ENCODE measurements around the gene DEFB131B. TPM values are rescaled to one million over a fixed set of nuclear protein-coding genes. Genes with fewer than 3 reads are reported as not detected.
"Not testable (repeated sequence)": the region's sequence is repeated elsewhere in the genome, so short reads cannot be mapped to it uniquely, and the experiment has no call there.

Gene DEFB131B
- polyA plus RNA-seq, 1 donor (not counting 4 experiments of a cell fraction or from before 2014, with no cell fraction given) = not detected

GRCh38 chr11:71895961-71896360, 17.7 kb downstream of the DEFB131B start:
- Histone ChIP-seq H3K36me3 (ENCODE audit: control insufficient read depth in 2 of 2, extremely low read depth in 1 of 2, insufficient read depth in 2 of 2, low read length in 2 of 2) (no peaks in the 10 kb centered on the region), H2AFZ (ENCODE audit: control insufficient read depth, low read length) (no peak overlapping the region), H4K20me1 (ENCODE audit: control insufficient read depth, extremely low read depth, insufficient read depth, low read length) (no peaks in the 10 kb centered on the region), H3K9me1 (ENCODE audit: control insufficient read depth, extremely low read depth, insufficient read depth, low read length) (no peaks in the 10 kb centered on the region), H3K79me2 (ENCODE audit: control insufficient read depth, insufficient read depth, low read length) (no peaks in the 10 kb centered on the region), H3K4me1 (ENCODE audit: control insufficient read depth, extremely low read depth, insufficient read depth, low read length) (no peaks in the 10 kb centered on the region), H3K9me3 (ENCODE audit: control insufficient read depth, low read depth, low read length) (no peaks in the 10 kb centered on the region), H3K27ac (ENCODE audit: control insufficient read depth, insufficient read depth, low read length) (no peak overlapping the region), H3K4me3 (ENCODE audit: control insufficient read depth in 2 of 3, extremely low read depth in 1 of 3, insufficient read depth in 2 of 3, low read depth in 1 of 3, low read length in 3 of 3) (no peak overlapping the region), H3K9ac (ENCODE audit: control insufficient read depth, extremely low read depth, insufficient read depth, low read length) (no peak overlapping the region), H3K27me3 (ENCODE audit: control insufficient read depth, extremely low read depth, insufficient read depth, low read length) (no peaks in the 10 kb centered on the region), H3K4me2 (ENCODE audit: control insufficient read depth, extremely low read depth, insufficient read depth, low read depth, low read length) (no peak overlapping the region)
- dilution Hi-C loops (cut with MboI; ENCODE audit: extremely low pct_ligation_motif_present, low sequenced_read_pairs) = no loop called here
- FAIRE-seq (no peak), DNase-seq (ENCODE audit: low read depth, low spot score) (no peak)
- TF ChIP-seq EZH2 (IDR thresholded peaks at IDR 0.05; ENCODE audit: low read length) = no peak
- TF ChIP-seq, protein P1, sequence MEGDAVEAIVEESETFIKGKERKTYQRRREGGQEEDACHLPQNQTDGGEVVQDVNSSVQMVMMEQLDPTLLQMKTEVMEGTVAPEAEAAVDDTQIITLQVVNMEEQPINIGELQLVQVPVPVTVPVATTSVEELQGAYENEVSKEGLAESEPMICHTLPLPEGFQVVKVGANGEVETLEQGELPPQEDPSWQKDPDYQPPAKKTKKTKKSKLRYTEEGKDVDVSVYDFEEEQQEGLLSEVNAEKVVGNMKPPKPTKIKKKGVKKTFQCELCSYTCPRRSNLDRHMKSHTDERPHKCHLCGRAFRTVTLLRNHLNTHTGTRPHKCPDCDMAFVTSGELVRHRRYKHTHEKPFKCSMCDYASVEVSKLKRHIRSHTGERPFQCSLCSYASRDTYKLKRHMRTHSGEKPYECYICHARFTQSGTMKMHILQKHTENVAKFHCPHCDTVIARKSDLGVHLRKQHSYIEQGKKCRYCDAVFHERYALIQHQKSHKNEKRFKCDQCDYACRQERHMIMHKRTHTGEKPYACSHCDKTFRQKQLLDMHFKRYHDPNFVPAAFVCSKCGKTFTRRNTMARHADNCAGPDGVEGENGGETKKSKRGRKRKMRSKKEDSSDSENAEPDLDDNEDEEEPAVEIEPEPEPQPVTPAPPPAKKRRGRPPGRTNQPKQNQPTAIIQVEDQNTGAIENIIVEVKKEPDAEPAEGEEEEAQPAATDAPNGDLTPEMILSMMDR (optimal IDR thresholded peaks at IDR 0.05 in 1 of 3, IDR thresholded peaks at IDR 0.05 in 1 of 3, conservative IDR thresholded peaks at IDR 0.05 in 1 of 3; ENCODE audit: extremely low read depth in 1 of 3, insufficient read depth in 2 of 3, low read length in 3 of 3) = no peak

DNA sequence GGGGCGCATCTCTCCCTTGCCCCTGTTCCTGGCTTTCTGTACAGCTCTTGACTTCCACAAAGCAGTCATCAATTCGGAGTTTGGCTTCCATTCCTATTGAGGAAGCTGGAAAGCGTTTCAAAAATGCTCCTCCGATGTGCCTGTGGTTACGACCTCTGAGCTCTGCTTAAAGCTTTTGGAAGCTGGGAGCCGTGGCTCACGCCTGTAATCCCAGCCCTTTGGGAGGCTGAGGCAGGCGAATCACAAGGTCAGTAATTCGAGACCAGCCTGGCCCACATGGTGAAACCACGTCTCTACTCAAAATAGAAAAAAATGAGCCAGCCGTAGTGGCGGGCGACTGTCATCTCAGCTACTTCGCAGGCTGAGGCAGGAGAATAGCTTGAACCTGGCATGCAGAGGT, 22.9 kb downstream of the DEFB131B start:
- FAIRE-seq; H3K27ac ChIP-seq (ENCODE audit: control insufficient read depth, insufficient read depth, low read length); H3K4me3 ChIP-seq (ENCODE audit: control insufficient read depth in 2 of 3, extremely low read depth in 1 of 3, insufficient read depth in 2 of 3, low read depth in 1 of 3, low read length in 3 of 3); H3K36me3 ChIP-seq (ENCODE audit: control insufficient read depth in 2 of 2, extremely low read depth in 1 of 2, insufficient read depth in 2 of 2, low read length in 2 of 2); H2AFZ ChIP-seq (ENCODE audit: control insufficient read depth, low read length); H3K4me2 ChIP-seq (ENCODE audit: control insufficient read depth, extremely low read depth, insufficient read depth, low read depth, low read length); H3K9me1 ChIP-seq (ENCODE audit: control insufficient read depth, extremely low read depth, insufficient read depth, low read length); DNase-seq (ENCODE audit: low read depth, low spot score); dilution Hi-C loops (cut with MboI; ENCODE audit: extremely low pct_ligation_motif_present, low sequenced_read_pairs); H3K9ac ChIP-seq (ENCODE audit: control insufficient read depth, extremely low read depth, insufficient read depth, low read length); H4K20me1 ChIP-seq (ENCODE audit: control insufficient read depth, extremely low read depth, insufficient read depth, low read length); H3K27me3 ChIP-seq (ENCODE audit: control insufficient read depth, extremely low read depth, insufficient read depth, low read length); H3K79me2 ChIP-seq (ENCODE audit: control insufficient read depth, insufficient read depth, low read length); H3K9me3 ChIP-seq (ENCODE audit: control insufficient read depth, low read depth, low read length); H3K4me1 ChIP-seq (ENCODE audit: control insufficient read depth, extremely low read depth, insufficient read depth, low read length): not testable (repeated sequence)

DNA sequence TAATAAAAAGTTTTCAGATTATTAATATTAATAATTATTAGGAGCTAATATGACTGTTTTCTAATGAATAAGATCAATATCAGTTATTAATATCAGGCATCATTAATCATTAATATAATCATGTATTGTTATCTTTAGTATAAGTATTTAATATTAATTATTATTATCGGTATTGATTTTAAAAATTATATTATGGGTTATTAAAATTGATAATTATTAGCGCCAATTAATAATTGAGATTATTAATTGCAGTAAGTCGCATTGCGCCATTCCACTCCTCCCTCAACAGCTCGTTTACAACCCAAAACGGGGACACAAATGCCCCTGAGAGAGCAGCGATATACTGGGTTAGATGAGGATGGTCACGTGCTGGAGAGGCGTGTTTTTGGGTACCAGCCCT, 30.0 kb downstream of the DEFB131B start:
- FAIRE-seq = no peak
- H3K36me3 ChIP-seq (ENCODE audit: control insufficient read depth in 2 of 2, extremely low read depth in 1 of 2, insufficient read depth in 2 of 2, low read length in 2 of 2) = no peaks in the 10 kb centered on the region
- dilution Hi-C loops (cut with MboI; ENCODE audit: extremely low pct_ligation_motif_present, low sequenced_read_pairs) = no loop called here

GRCh38 chr11:71910775-71911174, 32.5 kb downstream of the DEFB131B start:
- H3K9ac ChIP-seq (ENCODE audit: control insufficient read depth, extremely low read depth, insufficient read depth, low read length); H3K4me2 ChIP-seq (ENCODE audit: control insufficient read depth, extremely low read depth, insufficient read depth, low read depth, low read length); H2AFZ ChIP-seq (ENCODE audit: control insufficient read depth, low read length); H3K9me3 ChIP-seq (ENCODE audit: control insufficient read depth, low read depth, low read length); H3K27me3 ChIP-seq (ENCODE audit: control insufficient read depth, extremely low read depth, insufficient read depth, low read length); H3K9me1 ChIP-seq (ENCODE audit: control insufficient read depth, extremely low read depth, insufficient read depth, low read length); H3K36me3 ChIP-seq (ENCODE audit: control insufficient read depth in 2 of 2, extremely low read depth in 1 of 2, insufficient read depth in 2 of 2, low read length in 2 of 2); FAIRE-seq; dilution Hi-C loops (cut with MboI; ENCODE audit: extremely low pct_ligation_motif_present, low sequenced_read_pairs); H3K4me3 ChIP-seq (ENCODE audit: control insufficient read depth in 2 of 3, extremely low read depth in 1 of 3, insufficient read depth in 2 of 3, low read depth in 1 of 3, low read length in 3 of 3); H3K27ac ChIP-seq (ENCODE audit: control insufficient read depth, insufficient read depth, low read length); DNase-seq (ENCODE audit: low read depth, low spot score); H3K79me2 ChIP-seq (ENCODE audit: control insufficient read depth, insufficient read depth, low read length); H3K4me1 ChIP-seq (ENCODE audit: control insufficient read depth, extremely low read depth, insufficient read depth, low read length); H4K20me1 ChIP-seq (ENCODE audit: control insufficient read depth, extremely low read depth, insufficient read depth, low read length): not testable (repeated sequence)

More for the DNA sequence above, 30.0 kb downstream of the DEFB131B start:
- peaks cover 8% of the 10 kb centered on the region for H3K4me1 ChIP-seq (ENCODE audit: control insufficient read depth, extremely low read depth, insufficient read depth, low read length)
- no peak overlapping the region for H3K4me2 ChIP-seq (ENCODE audit: control insufficient read depth, extremely low read depth, insufficient read depth, low read depth, low read length)
- no peak overlapping the region for H3K9ac ChIP-seq (ENCODE audit: control insufficient read depth, extremely low read depth, insufficient read depth, low read length)
- no peak for DNase-seq (ENCODE audit: low read depth, low spot score)
- H2AFZ ChIP-seq (ENCODE audit: control insufficient read depth, low read length) = no peak overlapping the region
- no peaks in the 10 kb centered on the region for H3K9me1 ChIP-seq (ENCODE audit: control insufficient read depth, extremely low read depth, insufficient read depth, low read length)
- no peaks in the 10 kb centered on the region for H3K9me3 ChIP-seq (ENCODE audit: control insufficient read depth, low read depth, low read length)
- H3K27ac ChIP-seq (ENCODE audit: control insufficient read depth, insufficient read depth, low read length) = no peak overlapping the region
- no peak for TF ChIP-seq EZH2 (IDR thresholded peaks at IDR 0.05; ENCODE audit: low read length)
- TF ChIP-seq, protein P1 (optimal IDR thresholded peaks at IDR 0.05 in 1 of 3, IDR thresholded peaks at IDR 0.05 in 1 of 3, conservative IDR thresholded peaks at IDR 0.05 in 1 of 3; ENCODE audit: extremely low read depth in 1 of 3, insufficient read depth in 2 of 3, low read length in 3 of 3) = no peak
- no peaks in the 10 kb centered on the region for H4K20me1 ChIP-seq (ENCODE audit: control insufficient read depth, extremely low read depth, insufficient read depth, low read length)
- H3K27me3 ChIP-seq (ENCODE audit: control insufficient read depth, extremely low read depth, insufficient read depth, low read length) = no peaks in the 10 kb centered on the region
- no peak overlapping the region for H3K4me3 ChIP-seq (ENCODE audit: control insufficient read depth in 2 of 3, extremely low read depth in 1 of 3, insufficient read depth in 2 of 3, low read depth in 1 of 3, low read length in 3 of 3)
- no peaks in the 10 kb centered on the region for H3K79me2 ChIP-seq (ENCODE audit: control insufficient read depth, insufficient read depth, low read length)
